ENCODE data around the gene SALL1. TPM values are rescaled to one million over a fixed set of nuclear protein-coding genes. Genes with fewer than 3 reads are reported as not detected.

The SALL1 gene
- total and polyA plus RNA-seq, 2 of the 8 experiments (the other 6 are each of a cell fraction or from before 2014, with no cell fraction given) = 33.7 to 56.8 TPM

DNA sequence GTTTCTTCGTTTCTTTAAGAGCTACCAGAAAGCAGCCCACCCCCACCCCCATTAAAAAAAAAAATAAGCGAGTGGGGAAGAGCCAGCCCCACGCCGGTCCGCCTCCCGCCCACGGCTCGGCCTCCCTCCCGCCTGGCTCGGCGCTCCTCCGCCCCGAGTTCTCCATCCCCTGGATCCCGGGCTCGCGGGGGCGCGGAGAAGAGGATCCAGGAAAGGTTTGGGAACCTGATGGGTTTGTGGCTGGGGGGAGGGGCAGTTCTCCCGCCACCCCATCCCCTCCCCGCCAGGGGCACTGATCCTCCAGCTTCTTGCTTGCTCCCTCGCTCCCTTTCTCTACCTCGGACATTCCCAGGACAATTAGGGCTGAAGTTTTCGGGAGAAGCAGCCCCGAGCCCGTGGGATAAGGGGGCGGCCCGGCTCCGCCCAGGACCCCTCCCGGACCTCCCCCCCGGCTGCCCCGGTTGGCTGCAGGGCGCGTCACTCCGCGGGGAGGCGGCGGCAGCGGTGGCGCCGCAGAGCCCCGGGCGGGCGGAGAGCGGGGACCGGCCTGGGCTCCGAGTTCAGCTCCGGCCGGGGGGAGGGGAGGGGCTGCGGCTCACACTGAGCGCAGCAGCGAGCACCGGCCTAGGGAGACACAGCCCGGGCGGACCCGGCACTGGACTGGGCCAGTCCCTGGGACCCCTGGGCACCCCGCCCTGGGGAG, 1.0 kb upstream of the SALL1 start:
- H3K36me3 ChIP-seq (ENCODE audit: control insufficient read depth in 2 of 4, insufficient read depth in 4 of 4, low read length in 3 of 4) = peaks cover 0 to 14% (median 0%) of the 10 kb centered on the region in 4 experiments; a peak in 1 of 8 replicates
- no peaks in the 10 kb centered on the region; the same call in 1 of the 2 replicates for H3K79me1 ChIP-seq (ENCODE audit: low read depth, low read length)
- H3K9ac ChIP-seq (replicated peaks in 1 of 4; ENCODE audit: extremely low read depth in 1 of 4, low read depth in 3 of 4, low read length in 3 of 4) = peak overlapping the region; percentile 28 to 75 (median 50); a peak in 5 of 7 replicates
- peak overlapping the region; percentile 94 to 99 for H3K4me2 ChIP-seq (ENCODE audit: insufficient read depth in 1 of 2, low read depth in 2 of 2, low read length in 2 of 2)
- ChIA-PET POLR2A (ENCODE audit: partially characterized antibody) (interaction anchor here (0.7 to 3.3 kb wide), 22 partner anchors 9 to 485 kb away, joined by 3 to 33 read pairs (median 4); no protein-coding TSS in a partner anchor), CTCF (ENCODE audit: partially characterized antibody) (interaction anchor here (1.2 to 1.9 kb wide), 3 partner anchors 172 to 609 kb away, joined by 3 to 5 read pairs (median 4); no protein-coding TSS in a partner anchor)
- H3K4ac ChIP-seq (replicated peaks; ENCODE audit: insufficient read length, low read depth, low read length) = peak overlapping the region; percentile 75
- WGBS, 2 experiments (ENCODE audit: extremely low coverage in 1 of 2, insufficient coverage in 1 of 2, insufficient read length in 1 of 2, insufficient replicate concordance in 2 of 2, low coverage in 1 of 2, low lambda C conversion rate in 2 of 2, missing lambda C conversion rate in 1 of 2) = 1% methylated on average over 26 of the region's 56 CpGs; no CpG with 5 or more reads in 1 of the 2 experiments
- H4K8ac ChIP-seq (ENCODE audit: extremely low read depth, insufficient read depth, low read length) = peak overlapping the region; percentile 92
- no peak overlapping the region for H2AK5ac ChIP-seq (ENCODE audit: low read depth, low read length)
- peaks cover 26 to 40% of the 10 kb centered on the region in 2 experiments for H3K79me2 ChIP-seq (ENCODE audit: control insufficient read depth in 1 of 2, insufficient read depth in 2 of 2, low read length in 2 of 2)
- peaks cover 3 to 25% (median 13%) of the 10 kb centered on the region in 4 experiments; a peak in 6 of 7 replicates for H3K27me3 ChIP-seq (replicated peaks in 1 of 4; ENCODE audit: control insufficient read depth in 3 of 4, extremely low read depth in 1 of 4, insufficient read depth in 3 of 4, low read length in 3 of 4)
- H3K4me1 ChIP-seq (replicated peaks in 1 of 4; ENCODE audit: control insufficient read depth in 3 of 4, insufficient read depth in 4 of 4, low read length in 3 of 4) = peaks cover 8 to 29% (median 14%) of the 10 kb centered on the region in 4 experiments; a peak in 6 of 7 replicates
- H4K91ac ChIP-seq (replicated peaks; ENCODE audit: insufficient read length, low read length) = peak overlapping the region; percentile 90
- H2AFZ ChIP-seq (ENCODE audit: low read length) = no peak overlapping the region
- H2BK120ac ChIP-seq (replicated peaks; ENCODE audit: low read depth, low read length) = no peak overlapping the region
- H4K20me1 ChIP-seq (replicated peaks in 1 of 2; ENCODE audit: control insufficient read depth in 1 of 2, insufficient read depth in 2 of 2, low read length in 2 of 2) = peaks cover 0 to under 1% of the 10 kb centered on the region in 2 experiments
- H3K23me2 ChIP-seq (ENCODE audit: low read depth, low read length) = peaks cover 39% of the 10 kb centered on the region
- H3K23ac ChIP-seq (ENCODE audit: insufficient read length) = no peak overlapping the region
- peak overlapping the region; percentile 83 for H4K5ac ChIP-seq (ENCODE audit: insufficient read length, low read depth, low read length)
- H2BK15ac ChIP-seq (ENCODE audit: low read length) = no peak overlapping the region
- peak overlapping the region; percentile 85 for H3K56ac ChIP-seq (replicated peaks; ENCODE audit: insufficient read length, low read depth, low read length)
- H2BK5ac ChIP-seq (ENCODE audit: low read depth, low read length) = peak overlapping the region; percentile 83; the same call in 1 of the 2 replicates
- H2BK20ac ChIP-seq (ENCODE audit: low read length) = no peak overlapping the region
- peak overlapping the region; percentile 96 for H3K18ac ChIP-seq (ENCODE audit: extremely low read depth, low read length)
- H3K4me3 ChIP-seq (ENCODE audit: extremely low read depth in 1 of 4, insufficient read depth in 2 of 4, low read depth in 3 of 4, low read length in 4 of 4) = peak overlapping the region; percentile 76 to 100 (median 84)
- H3K27ac ChIP-seq (ENCODE audit: low read depth, low read length) = peak overlapping the region; percentile 75; the same call in 1 of the 2 replicates
- H3K14ac ChIP-seq (ENCODE audit: insufficient read length) = no peak overlapping the region
- FAIRE-seq (no peak), DNase-seq (ENCODE audit: low read depth in 1 of 2, low spot score in 2 of 2) (peak; percentile 77 to 91)
- no peaks in the 10 kb centered on the region for H3K9me3 ChIP-seq (ENCODE audit: insufficient read depth in 2 of 2, low read depth in 1 of 2, low read length in 1 of 2)
- H2BK12ac ChIP-seq (ENCODE audit: low read depth, low read length) = no peak overlapping the region
- TF ChIP-seq HDAC2 (IDR thresholded peaks at IDR 0.05; ENCODE audit: borderline replicate concordance in 1 of 2, low read depth in 2 of 2, low read length in 2 of 2) (peak in 1 of 2 experiments; percentile 38; a peak in 1 of 4 replicates), TAF7 (optimal IDR thresholded peaks at IDR 0.05; ENCODE audit: borderline replicate concordance, low read depth, low read length) (peak; percentile 85), SIRT6 (IDR thresholded peaks at IDR 0.05; ENCODE audit: low read length) (no peak), SP4 (IDR thresholded peaks at IDR 0.05; ENCODE audit: low read length) (no peak), ATF2 (IDR thresholded peaks at IDR 0.05; ENCODE audit: low read length) (no peak), SP1 (IDR thresholded peaks at IDR 0.05; ENCODE audit: low read depth, low read length) (peak; percentile 71; the same call in 1 of the 2 replicates), BACH1 (IDR thresholded peaks at IDR 0.05; ENCODE audit: low read length) (0 out of 2 replicates have a peak, but pooled peaks have one; percentile 27), KDM4A (IDR thresholded peaks at IDR 0.05; ENCODE audit: low read depth, low read length, severe bottlenecking) (peak; percentile 16)

Measured in H1 (cell line).